ENCODE data around the gene TRPM7. TPM values are rescaled to one million over a fixed set of nuclear protein-coding genes. Genes with fewer than 3 reads are reported as not detected.
A peak's percentile ranks its signal among the peaks of the same experiment; 100 is the strongest.

Gene TRPM7
- total and polyA plus RNA-seq, 2 of the 13 experiments (the other 11 are each of a cell fraction or from before 2014, with no cell fraction given): 11.0 to 36.0 TPM

DNA sequence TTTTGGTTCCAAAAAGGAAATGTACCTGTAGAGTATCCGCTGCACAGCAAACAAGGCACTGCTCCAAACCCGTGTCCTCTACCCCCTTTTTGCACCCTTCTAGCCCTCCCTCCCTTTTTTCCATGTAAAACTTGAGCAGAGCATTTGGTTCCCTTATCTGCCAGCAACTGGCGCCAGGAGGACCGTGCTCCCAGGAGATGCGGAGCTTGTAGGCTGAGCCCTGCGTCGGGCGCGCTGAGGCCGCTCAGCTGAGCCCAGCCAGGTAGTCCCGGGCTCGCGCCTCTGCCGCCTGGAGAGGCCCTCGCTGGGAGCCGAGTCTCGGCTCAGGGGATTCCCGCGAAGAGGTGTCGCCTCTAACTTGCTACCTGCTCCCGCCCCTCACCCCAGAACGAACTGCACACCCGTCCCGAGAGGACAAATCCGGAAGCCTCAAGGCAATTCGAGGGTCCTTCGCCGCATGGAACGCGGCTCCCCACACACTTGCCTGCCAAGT lies 575 bp downstream of the TRPM7 start (continued):
- TF ChIP-seq, protein P1, sequence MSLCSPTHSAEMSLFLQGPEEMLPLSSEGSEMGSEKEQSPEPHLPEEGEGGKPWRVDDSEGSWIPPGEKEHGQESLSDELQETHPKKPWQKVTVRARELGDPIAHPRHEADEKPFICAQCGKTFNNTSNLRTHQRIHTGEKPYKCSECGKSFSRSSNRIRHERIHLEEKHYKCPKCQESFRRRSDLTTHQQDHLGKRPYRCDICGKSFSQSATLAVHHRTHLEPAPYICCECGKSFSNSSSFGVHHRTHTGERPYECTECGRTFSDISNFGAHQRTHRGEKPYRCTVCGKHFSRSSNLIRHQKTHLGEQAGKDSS (CRISPR knock-in tag; IDR thresholded peaks at IDR 0.05; ENCODE audit: borderline replicate concordance, low read depth): peak; percentile 80
- TF ChIP-seq, protein P2, sequence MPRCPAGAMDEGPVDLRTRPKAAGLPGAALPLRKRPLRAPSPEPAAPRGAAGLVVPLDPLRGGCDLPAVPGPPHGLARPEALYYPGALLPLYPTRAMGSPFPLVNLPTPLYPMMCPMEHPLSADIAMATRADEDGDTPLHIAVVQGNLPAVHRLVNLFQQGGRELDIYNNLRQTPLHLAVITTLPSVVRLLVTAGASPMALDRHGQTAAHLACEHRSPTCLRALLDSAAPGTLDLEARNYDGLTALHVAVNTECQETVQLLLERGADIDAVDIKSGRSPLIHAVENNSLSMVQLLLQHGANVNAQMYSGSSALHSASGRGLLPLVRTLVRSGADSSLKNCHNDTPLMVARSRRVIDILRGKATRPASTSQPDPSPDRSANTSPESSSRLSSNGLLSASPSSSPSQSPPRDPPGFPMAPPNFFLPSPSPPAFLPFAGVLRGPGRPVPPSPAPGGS (CRISPR knock-in tag; IDR thresholded peaks at IDR 0.05): no peak; the same call in 1 of the 2 replicates
- TF ChIP-seq, protein P3, sequence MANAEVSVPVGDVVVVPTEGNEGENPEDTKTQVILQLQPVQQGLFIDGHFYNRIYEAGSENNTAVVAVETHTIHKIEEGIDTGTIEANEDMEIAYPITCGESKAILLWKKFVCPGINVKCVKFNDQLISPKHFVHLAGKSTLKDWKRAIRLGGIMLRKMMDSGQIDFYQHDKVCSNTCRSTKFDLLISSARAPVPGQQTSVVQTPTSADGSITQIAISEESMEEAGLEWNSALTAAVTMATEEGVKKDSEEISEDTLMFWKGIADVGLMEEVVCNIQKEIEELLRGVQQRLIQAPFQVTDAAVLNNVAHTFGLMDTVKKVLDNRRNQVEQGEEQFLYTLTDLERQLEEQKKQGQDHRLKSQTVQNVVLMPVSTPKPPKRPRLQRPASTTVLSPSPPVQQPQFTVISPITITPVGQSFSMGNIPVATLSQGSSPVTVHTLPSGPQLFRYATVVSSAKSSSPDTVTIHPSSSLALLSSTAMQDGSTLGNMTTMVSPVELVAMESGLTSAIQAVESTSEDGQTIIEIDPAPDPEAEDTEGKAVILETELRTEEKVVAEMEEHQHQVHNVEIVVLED (CRISPR knock-in tag; IDR thresholded peaks at IDR 0.05; ENCODE audit: borderline replicate concordance): 0 out of 2 replicates have a peak, but pooled peaks have one; percentile 3
- TF ChIP-seq, protein P4, sequence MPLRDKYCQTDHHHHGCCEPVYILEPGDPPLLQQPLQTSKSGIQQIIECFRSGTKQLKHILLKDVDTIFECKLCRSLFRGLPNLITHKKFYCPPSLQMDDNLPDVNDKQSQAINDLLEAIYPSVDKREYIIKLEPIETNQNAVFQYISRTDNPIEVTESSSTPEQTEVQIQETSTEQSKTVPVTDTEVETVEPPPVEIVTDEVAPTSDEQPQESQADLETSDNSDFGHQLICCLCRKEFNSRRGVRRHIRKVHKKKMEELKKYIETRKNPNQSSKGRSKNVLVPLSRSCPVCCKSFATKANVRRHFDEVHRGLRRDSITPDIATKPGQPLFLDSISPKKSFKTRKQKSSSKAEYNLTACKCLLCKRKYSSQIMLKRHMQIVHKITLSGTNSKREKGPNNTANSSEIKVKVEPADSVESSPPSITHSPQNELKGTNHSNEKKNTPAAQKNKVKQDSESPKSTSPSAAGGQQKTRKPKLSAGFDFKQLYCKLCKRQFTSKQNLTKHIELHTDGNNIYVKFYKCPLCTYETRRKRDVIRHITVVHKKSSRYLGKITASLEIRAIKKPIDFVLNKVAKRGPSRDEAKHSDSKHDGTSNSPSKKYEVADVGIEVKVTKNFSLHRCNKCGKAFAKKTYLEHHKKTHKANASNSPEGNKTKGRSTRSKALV (CRISPR knock-in tag; IDR thresholded peaks at IDR 0.05): 0 out of 2 replicates have a peak, but pooled peaks have one; percentile 45
- TF ChIP-seq ZNF782 (CRISPR knock-in tag; IDR thresholded peaks at IDR 0.05; ENCODE audit: borderline replicate concordance) (0 out of 2 replicates have a peak, but pooled peaks have one; percentile 55), ARID2 (CRISPR knock-in tag; IDR thresholded peaks at IDR 0.05; ENCODE audit: borderline replicate concordance) (peak; percentile 32; the same call in 1 of the 2 replicates), ADNP (CRISPR knock-in tag; IDR thresholded peaks at IDR 0.05) (no peak), GATAD1 (CRISPR knock-in tag; IDR thresholded peaks at IDR 0.05) (peak; percentile 18; the same call in 1 of the 2 replicates), TBX3 (IDR thresholded peaks at IDR 0.05; ENCODE audit: borderline replicate concordance) (peak; percentile 15; the same call in 1 of the 2 replicates), CBX5 (CRISPR knock-in tag; IDR thresholded peaks at IDR 0.05; ENCODE audit: borderline replicate concordance) (peak; percentile 13; the same call in 1 of the 2 replicates), SPEN (CRISPR knock-in tag; IDR thresholded peaks at IDR 0.05; ENCODE audit: low read depth) (no peak)
- TF ChIP-seq, protein P5, sequence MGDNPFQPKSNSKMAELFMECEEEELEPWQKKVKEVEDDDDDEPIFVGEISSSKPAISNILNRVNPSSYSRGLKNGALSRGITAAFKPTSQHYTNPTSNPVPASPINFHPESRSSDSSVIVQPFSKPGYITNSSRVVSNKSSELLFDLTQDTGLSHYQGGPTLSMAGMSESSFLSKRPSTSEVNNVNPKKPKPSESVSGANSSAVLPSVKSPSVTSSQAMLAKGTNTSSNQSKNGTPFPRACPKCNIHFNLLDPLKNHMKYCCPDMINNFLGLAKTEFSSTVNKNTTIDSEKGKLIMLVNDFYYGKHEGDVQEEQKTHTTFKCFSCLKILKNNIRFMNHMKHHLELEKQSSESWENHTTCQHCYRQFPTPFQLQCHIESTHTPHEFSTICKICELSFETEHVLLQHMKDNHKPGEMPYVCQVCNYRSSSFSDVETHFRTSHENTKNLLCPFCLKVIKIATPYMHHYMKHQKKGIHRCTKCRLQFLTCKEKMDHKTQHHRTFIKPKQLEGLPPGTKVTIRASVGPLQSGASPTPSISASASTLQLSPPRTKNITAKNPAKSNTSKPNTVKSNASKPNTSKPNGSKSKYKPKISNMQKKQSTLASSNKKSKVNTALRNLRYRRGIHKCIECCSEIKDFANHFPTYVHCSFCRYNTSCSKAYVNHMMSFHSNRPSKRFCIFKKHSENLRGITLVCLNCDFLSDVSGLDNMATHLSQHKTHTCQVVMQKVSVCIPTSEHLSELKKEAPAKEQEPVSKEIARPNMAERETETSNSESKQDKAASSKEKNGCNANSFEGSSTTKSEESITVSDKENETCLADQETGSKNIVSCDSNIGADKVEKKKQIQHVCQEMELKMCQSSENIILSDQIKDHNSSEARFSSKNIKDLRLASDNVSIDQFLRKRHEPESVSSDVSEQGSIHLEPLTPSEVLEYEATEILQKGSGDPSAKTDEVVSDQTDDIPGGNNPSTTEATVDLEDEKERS (CRISPR knock-in tag; IDR thresholded peaks at IDR 0.05): peak; percentile 53; the same call in 1 of the 2 replicates
- TF ChIP-seq, protein P6, sequence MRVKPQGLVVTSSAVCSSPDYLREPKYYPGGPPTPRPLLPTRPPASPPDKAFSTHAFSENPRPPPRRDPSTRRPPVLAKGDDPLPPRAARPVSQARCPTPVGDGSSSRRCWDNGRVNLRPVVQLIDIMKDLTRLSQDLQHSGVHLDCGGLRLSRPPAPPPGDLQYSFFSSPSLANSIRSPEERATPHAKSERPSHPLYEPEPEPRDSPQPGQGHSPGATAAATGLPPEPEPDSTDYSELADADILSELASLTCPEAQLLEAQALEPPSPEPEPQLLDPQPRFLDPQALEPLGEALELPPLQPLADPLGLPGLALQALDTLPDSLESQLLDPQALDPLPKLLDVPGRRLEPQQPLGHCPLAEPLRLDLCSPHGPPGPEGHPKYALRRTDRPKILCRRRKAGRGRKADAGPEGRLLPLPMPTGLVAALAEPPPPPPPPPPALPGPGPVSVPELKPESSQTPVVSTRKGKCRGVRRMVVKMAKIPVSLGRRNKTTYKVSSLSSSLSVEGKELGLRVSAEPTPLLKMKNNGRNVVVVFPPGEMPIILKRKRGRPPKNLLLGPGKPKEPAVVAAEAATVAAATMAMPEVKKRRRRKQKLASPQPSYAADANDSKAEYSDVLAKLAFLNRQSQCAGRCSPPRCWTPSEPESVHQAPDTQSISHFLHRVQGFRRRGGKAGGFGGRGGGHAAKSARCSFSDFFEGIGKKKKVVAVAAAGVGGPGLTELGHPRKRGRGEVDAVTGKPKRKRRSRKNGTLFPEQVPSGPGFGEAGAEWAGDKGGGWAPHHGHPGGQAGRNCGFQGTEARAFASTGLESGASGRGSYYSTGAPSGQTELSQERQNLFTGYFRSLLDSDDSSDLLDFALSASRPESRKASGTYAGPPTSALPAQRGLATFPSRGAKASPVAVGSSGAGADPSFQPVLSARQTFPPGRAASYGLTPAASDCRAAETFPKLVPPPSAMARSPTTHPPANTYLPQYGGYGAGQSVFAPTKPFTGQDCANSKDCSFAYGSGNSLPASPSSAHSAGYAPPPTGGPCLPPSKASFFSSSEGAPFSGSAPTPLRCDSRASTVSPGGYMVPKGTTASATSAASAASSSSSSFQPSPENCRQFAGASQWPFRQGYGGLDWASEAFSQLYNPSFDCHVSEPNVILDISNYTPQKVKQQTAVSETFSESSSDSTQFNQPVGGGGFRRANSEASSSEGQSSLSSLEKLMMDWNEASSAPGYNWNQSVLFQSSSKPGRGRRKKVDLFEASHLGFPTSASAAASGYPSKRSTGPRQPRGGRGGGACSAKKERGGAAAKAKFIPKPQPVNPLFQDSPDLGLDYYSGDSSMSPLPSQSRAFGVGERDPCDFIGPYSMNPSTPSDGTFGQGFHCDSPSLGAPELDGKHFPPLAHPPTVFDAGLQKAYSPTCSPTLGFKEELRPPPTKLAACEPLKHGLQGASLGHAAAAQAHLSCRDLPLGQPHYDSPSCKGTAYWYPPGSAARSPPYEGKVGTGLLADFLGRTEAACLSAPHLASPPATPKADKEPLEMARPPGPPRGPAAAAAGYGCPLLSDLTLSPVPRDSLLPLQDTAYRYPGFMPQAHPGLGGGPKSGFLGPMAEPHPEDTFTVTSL (CRISPR knock-in tag; IDR thresholded peaks at IDR 0.05; ENCODE audit: borderline replicate concordance): peak; percentile 67; the same call in 1 of the 2 replicates
